Gastroesophageal sphincter (tissue), 3 donors: ENCODE measurements around the gene AP2B1.

Experiments used
- CTCF ChIP-seq, 4 experiments: fragments of 200-600 bp in 2 of 4; fragments of 450-650 bp in 2 of 4; sonication (generic) in 1 of 4; IDR thresholded peaks; one replicate each; pipeline ENCODE4 v1.5.1; 2017 to 2019; ENCODE audit warnings: antibody characterized with exemption in 4 of 4, mild to moderate bottlenecking in 2 of 4, moderate library complexity in 2 of 4
- POLR2AphosphoS5 ChIP-seq: sonication (generic); formaldehyde crosslinking; IDR thresholded peaks from one replicate; pipeline ENCODE4 v1.6.1; 2017; ENCODE audit warnings: antibody characterized with exemption

- TF ChIP-seq CTCF (IDR thresholded peaks at IDR 0.05) (no peak), POLR2AphosphoS5 (no peak)
Measured at GRCh38 chr17:35545150-35545549, 42.0 kb upstream of the AP2B1 start.
